Activated naive CD4-positive, alpha-beta T cell treated with anti-CD3 and anti-CD28 coated beads, Interleukin-2, amount 10 ng/mL, durations not matched to agents 7 days and 5 days (primary cell): ENCODE measurements around the gene SLC35E1.
"Not testable (repeated sequence)": the region's sequence is repeated elsewhere in the genome, so short reads cannot be mapped to it uniquely, and the experiment has no call there.

ENCODE experiments used
- CTCF ChIA-PET: fragments of 350-600 bp; sonication (Branson Sonifier 250); formaldehyde crosslinking; loops from one replicate; lab custom pipeline; 2021; ENCODE audit warnings: antibody characterized with exemption; lab: Charles Lee
- DNase-seq: peaks from one replicate; pipeline ENCODE4 v3.0.0-alpha.2; 2020
- H3K27ac Mint-ChIP-seq: one replicate; pipeline ENCODE4 v1.8.0; 2021; ENCODE audit warnings: mild to moderate bottlenecking, moderate library complexity, mixed read lengths
- H3K27me3 Mint-ChIP-seq: one replicate; pipeline ENCODE4 v1.8.0; 2021; ENCODE audit warnings: mild to moderate bottlenecking, mixed read lengths
- H3K36me3 Mint-ChIP-seq: one replicate; pipeline ENCODE4 v1.8.0; 2021; ENCODE audit warnings: mixed read lengths
- H3K4me1 Mint-ChIP-seq: one replicate; pipeline ENCODE4 v1.8.0; 2021; ENCODE audit warnings: mixed read lengths
- H3K4me3 Mint-ChIP-seq: one replicate; pipeline ENCODE4 v1.8.0; 2021; ENCODE audit warnings: mild to moderate bottlenecking, moderate library complexity, mixed read lengths
- H3K9me3 Mint-ChIP-seq: one replicate; pipeline ENCODE4 v1.8.0; 2021; ENCODE audit warnings: mixed read lengths

Gene SLC35E1

DNA sequence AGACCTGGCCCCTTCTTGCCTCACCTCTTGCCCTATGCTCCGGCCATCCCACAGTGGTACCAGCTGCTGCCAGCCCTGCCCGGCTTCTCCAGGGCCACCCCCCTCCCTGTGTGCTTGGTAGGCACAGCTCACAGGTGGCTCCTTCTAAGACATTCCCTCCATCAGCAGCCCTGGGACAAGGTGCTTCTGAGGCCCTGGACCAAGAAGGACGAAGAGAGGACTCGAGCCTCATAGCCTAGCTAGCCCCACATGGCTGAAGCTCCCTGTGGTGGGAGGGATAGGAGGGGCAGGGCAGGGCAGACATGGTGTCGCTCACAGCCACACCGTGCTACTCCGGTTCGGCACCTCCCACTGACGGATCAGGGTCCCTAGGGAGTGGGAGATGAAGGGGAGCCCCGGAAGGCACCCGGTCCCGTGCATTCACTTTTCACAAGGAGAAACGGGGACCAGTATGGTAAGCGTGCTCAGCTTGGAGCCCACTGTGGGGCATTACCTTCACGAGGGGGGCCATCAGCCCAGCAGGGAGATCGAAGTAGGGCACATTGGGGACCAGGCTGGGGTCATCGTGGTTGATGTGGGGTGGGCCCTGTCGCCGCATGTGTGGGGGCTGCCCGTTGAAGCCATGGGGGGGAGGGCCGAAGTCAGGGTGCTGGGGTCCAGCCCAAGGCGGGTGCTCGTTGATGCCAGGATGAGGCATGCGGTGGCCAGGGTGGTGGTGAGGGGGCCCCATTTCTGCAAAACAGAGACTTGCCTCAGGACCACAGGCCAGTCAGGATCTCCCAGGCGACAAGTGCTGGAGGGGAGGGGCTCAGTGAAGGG is 49.4 kb downstream of the SLC35E1 start:
- H3K27ac Mint-ChIP-seq: no peak overlapping the region
- no peaks in the 10 kb centered on the region for H3K4me1 Mint-ChIP-seq
- no peaks in the 10 kb centered on the region for H3K27me3 Mint-ChIP-seq
- H3K36me3 Mint-ChIP-seq: peaks cover 49% of the 10 kb centered on the region
- CTCF ChIA-PET: no interaction called here
- no peak overlapping the region for H3K4me3 Mint-ChIP-seq
- no peak for DNase-seq
- no peaks in the 10 kb centered on the region for H3K9me3 Mint-ChIP-seq

DNA sequence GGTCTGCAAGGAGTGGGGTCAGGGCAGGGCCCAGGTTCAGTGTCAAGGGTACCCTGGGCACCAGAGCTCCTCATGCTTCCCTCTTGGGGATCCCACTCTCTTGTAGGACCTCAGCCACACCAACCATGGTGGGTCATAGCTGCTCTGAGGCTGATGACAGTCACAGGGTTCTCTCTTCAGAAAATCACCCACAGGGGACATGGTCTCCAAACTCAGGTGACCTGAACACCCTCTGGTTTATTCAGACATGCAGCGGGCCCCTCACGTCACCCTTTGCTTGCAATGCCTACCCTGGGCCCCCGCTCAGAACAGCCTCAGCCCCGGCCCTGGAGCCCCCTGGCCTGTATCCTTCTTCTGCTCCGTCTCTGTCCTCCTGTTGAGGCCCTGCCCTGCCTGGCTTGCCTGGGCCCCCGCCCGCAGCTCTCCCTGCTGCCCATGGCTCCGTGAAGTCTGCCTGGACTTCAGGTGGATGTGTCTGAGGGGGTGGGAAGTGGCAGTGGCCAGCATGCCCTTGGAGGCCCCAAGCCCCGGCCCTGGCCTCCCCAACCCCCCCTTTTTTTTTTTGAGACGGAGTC is 50.4 kb downstream of the SLC35E1 start:
- peaks cover 51% of the 10 kb centered on the region for H3K36me3 Mint-ChIP-seq
- H3K9me3 Mint-ChIP-seq: no peaks in the 10 kb centered on the region
- no peaks in the 10 kb centered on the region for H3K27me3 Mint-ChIP-seq
- DNase-seq: no peak
- H3K27ac Mint-ChIP-seq: no peak overlapping the region
- no peak overlapping the region for H3K4me3 Mint-ChIP-seq
- CTCF ChIA-PET: no interaction called here
- no peaks in the 10 kb centered on the region for H3K4me1 Mint-ChIP-seq

DNA sequence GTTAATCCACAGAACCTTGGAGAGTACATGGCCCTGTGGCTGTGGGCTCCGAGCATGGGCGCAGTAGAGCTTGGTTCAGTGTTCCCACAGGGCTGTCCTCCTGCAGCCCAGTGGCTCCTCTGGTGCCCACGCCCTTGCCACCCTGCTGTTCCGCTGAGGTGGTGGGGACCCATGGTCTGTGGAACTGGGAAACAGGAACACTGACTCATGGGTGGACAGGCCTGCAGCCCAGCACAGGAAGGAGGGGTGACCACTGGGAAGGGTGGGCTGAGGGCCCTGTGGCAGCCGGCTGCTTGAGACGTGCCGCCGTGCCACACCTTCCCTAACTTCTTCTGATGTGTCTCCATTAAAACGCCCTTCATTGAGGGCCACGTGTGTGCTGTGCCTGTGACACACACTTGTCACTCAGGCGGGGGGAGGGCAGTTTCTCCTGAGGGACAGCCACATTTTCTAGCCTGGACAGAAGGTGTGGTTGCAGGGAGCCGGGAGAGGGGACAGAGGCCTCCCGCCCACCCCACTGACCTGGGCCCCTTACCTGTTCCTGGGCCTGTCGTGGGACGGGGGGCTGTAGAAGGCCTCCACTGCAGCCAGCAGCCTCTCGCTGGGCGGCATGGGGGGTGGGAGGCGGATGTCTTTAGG is 51.1 kb downstream of the SLC35E1 start:
- CTCF ChIA-PET: no interaction called here
- no peak for DNase-seq
- H3K27ac Mint-ChIP-seq: no peak overlapping the region
- H3K36me3 Mint-ChIP-seq: peaks cover 50% of the 10 kb centered on the region
- H3K4me1 Mint-ChIP-seq: no peaks in the 10 kb centered on the region
- H3K9me3 Mint-ChIP-seq: no peaks in the 10 kb centered on the region
- no peak overlapping the region for H3K4me3 Mint-ChIP-seq
- H3K27me3 Mint-ChIP-seq: no peaks in the 10 kb centered on the region

DNA sequence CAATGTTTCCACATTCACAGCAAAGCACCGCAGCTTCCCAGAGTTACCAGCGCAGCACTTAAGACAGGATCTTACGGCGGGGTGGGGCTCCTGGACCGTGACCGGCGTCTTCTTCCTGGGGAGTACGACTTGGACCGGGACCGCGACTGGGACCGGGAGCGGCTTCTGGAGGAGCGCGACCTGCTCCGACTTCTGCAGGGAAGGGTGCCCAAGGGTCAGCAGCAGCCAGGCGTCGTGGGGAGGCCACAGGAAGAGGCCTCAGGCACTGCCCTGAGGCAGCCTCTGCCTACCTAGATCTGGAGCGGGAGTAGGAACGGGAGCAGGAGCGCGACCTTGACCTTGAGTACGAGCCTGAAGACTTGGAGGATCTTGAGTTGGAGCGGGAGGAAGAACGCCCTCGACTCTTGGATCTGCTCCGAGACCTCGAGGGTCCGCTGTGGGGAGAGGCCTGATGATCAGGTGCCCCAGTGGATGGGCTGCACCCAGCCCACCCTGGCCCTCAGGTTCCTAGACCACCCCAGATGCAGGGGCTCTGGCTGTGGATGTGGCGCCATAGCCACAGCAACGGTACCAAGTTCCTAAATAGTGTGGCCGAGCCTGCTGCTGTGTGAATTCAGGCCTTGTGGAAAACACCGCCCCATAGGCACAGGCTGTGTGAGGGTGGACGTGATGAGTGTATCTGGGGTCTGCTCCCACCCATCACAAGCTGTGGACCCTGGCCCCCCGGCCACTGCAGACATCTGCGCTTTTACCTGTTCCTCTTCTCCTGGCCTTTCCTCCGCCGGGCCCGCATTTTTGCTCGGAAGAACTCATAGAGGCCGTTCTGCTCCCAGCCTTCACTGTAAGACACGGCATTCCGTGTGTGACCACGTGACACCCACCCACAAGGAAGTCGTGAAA is 51.9 kb downstream of the SLC35E1 start:
- H3K4me1 Mint-ChIP-seq: no peaks in the 10 kb centered on the region
- H3K36me3 Mint-ChIP-seq: peaks cover 50% of the 10 kb centered on the region
- H3K4me3 Mint-ChIP-seq: no peak overlapping the region
- CTCF ChIA-PET: no interaction called here
- H3K27me3 Mint-ChIP-seq: no peaks in the 10 kb centered on the region
- H3K9me3 Mint-ChIP-seq: no peaks in the 10 kb centered on the region
- DNase-seq: no peak
- no peak overlapping the region for H3K27ac Mint-ChIP-seq

DNA sequence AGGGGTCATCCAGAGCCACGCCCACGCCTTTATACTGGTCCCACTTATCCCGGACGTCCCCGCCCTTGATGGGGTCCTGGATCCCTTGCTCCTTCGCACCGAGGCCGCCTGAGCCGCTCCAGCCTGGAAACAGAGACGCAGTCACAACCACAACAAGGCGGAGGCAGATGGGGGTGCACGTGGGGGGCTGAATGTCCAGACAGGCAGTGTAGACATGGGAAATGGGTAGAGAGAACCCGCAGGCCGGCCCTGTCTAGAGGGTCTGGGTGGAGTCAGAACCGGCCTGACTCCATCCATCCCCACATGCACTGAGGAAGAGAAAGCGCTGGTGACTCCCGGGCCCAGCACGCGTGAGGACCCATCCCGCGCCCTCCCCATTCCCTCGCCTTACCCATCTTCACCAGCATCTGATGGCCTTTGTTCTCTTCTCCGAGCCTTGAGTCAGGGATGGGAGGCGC is 53.0 kb downstream of the SLC35E1 start:
- Mint-ChIP-seq H3K9me3 (no peaks in the 10 kb centered on the region), H3K27me3 (no peaks in the 10 kb centered on the region), H3K36me3 (peaks cover 50% of the 10 kb centered on the region), H3K4me3 (no peak overlapping the region), H3K4me1 (no peaks in the 10 kb centered on the region), H3K27ac (no peak overlapping the region)
- DNase-seq: no peak
- CTCF ChIA-PET: no interaction called here

DNA sequence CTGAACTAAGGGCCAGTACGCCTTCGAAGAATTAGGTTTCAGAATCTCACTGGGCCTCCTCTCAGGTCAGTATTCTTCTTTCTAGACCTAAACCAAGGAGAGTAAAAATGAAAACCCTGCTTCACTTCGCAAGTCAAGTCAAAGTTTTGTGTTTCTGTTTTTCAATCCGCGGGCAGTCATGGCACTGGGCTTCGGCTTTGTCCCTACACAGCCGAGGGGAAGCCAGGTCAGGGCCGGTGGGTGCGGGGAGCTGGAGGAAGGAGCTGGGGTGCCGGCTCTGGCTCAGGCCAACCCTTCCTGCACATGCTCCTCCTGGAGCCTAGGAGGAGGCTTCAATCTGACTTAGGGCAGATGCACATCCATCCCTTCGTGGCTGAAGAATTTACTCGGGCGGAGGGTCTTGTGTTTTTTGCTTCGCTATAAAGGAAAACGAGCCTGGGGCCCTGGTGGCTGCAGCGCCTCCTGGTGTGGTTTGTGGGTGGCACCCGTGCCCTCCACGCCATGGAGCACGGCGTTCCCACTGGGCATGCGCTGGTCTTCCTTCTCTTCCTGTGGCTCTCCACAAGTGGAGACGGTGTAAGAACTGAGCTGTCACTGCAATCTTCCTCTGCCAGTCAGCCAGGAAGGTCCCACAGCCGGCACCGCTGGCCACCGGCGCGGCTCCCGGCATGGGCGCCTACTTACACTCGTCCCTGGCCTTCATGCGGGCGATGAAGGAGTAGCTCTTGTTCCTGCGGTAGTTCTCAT is 53.6 kb downstream of the SLC35E1 start:
- H3K27me3 Mint-ChIP-seq: no peaks in the 10 kb centered on the region
- CTCF ChIA-PET: no interaction called here

DNA sequence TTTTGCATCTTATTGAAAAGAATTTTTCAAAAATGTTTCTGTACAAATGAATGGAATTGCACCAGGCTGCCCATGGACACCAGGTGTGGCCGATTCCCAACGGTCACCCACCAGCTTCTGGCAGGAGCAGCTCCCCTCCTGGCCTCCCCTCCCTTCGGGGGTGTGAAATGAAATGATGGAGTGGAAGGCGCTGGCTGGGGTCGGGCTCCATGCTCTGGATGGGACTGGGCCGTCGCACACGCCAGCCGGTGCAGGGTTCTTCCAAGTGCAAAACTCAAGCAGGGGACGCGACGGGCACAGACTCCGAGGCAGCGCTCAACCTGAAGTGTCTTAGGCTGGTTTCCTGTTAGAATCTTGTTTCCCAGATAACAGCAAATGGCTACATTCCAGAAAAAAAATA is 54.2 kb downstream of the SLC35E1 start:
- no peak overlapping the region for H3K27ac Mint-ChIP-seq
- CTCF ChIA-PET: interaction anchor here (1.3 kb wide), 1 partner anchor 10 kb away, joined by 3 read pairs; no protein-coding TSS in a partner anchor

More for the DNA sequence above, 53.6 kb downstream of the SLC35E1 start:
- H3K9me3 Mint-ChIP-seq: no peaks in the 10 kb centered on the region
- H3K27ac Mint-ChIP-seq: no peak overlapping the region
- no peaks in the 10 kb centered on the region for H3K4me1 Mint-ChIP-seq
- peaks cover 45% of the 10 kb centered on the region for H3K36me3 Mint-ChIP-seq
- H3K4me3 Mint-ChIP-seq: no peak overlapping the region
- DNase-seq: no peak

DNA sequence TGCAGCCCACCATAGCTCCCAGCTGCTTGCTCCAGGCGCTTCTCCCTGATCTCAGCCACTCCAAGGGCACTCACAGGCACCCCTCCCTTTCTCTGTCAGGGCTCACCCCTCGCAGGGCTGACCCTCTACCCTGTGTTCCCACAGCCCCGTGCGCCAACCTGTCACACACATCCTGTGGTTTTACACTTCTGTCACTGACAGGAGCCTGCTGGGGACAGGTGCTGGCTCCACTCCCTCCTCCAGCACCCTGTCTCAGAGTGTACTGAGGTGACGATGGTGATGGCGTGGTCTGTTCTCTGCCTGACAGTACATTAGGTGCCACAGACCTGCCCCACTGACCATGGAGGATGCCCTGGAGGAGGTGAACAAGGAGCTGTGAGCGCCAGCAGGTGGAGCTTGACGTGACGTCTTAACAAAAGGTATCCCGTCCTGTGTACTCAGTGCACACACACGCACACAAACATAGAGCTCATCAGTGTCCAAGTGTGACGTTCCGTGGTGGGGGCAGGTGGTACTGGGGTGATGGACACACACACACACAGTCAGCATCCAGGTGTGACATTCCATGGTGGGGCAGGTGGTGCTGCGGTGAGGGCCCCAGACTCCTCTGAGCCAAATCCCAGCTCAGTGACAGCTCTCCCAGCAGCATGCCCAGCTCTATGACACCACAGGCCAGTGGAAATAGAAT is 55.1 kb downstream of the SLC35E1 start:
- H3K4me3 Mint-ChIP-seq: no peak overlapping the region
- no peaks in the 10 kb centered on the region for H3K9me3 Mint-ChIP-seq
- no peaks in the 10 kb centered on the region for H3K4me1 Mint-ChIP-seq
- no peaks in the 10 kb centered on the region for H3K27me3 Mint-ChIP-seq
- H3K36me3 Mint-ChIP-seq: peaks cover 35% of the 10 kb centered on the region
- CTCF ChIA-PET: interaction anchor here (1.3 kb wide), 1 partner anchor 11 kb away, joined by 3 read pairs; no protein-coding TSS in a partner anchor
- no peak overlapping the region for H3K27ac Mint-ChIP-seq
- no peak for DNase-seq

More for the DNA sequence above, 54.2 kb downstream of the SLC35E1 start:
- Mint-ChIP-seq H3K9me3 (no peaks in the 10 kb centered on the region), H3K4me1 (no peaks in the 10 kb centered on the region), H3K36me3 (peaks cover 41% of the 10 kb centered on the region), H3K4me3 (no peak overlapping the region), H3K27me3 (no peaks in the 10 kb centered on the region)
- DNase-seq: no peak

DNA sequence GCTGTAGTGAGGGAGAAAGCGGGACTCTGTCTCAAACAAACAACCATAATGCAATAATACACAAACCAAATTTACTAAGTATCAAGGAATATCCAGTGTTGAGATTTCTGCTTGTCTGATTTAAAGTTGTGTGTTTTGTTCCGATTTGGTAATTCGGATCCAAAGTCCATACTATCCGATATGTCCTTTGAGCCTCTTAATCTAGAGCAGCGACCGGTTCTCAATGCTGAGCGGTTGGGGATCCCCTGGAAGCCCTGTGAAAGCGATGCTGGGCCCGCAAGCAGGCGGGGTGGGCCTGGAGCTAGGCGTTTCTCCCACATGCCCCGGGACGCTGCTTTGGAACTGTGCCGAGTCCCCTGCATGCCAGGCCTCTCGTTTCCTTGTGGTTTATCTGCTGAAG is 55.8 kb downstream of the SLC35E1 start:
- Mint-ChIP-seq H3K4me3 (no peak overlapping the region), H3K9me3 (no peaks in the 10 kb centered on the region), H3K27ac (no peak overlapping the region), H3K27me3 (no peaks in the 10 kb centered on the region), H3K4me1 (no peaks in the 10 kb centered on the region), H3K36me3 (peaks cover 33% of the 10 kb centered on the region)
- DNase-seq: no peak
- CTCF ChIA-PET: no interaction called here

DNA sequence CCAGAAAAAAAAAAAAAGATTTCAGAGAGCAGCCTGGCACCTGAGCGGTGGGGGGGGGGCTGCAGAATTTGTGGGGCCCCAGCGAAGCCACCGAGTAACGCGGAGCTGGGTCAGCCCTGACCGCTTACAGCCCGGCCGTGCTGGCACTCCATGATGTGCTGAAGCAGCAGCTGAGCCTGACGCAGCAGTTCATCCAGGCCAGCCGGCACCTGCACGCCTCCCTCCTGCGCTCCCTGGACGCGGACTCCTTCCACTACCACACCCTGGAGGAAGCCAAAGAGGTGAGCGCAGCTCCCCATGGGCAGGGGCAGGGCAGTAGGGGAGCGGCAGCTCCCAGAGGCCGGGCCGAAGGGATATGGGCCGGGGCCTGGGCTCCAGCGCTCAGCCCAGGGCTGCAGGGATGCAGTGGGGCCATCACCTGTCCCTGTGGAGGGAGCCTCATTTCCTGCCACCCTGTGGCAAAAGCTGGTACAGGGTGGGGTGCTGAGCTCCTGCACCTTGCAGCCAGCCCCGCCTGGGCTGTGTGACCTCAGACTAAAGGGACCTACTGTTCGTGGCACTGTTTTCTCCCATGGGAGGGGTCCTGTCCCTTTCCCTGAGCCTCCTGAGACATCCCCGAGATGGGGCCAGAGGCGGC is 57.7 kb downstream of the SLC35E1 start:
- no peak overlapping the region for H3K4me3 Mint-ChIP-seq
- DNase-seq: no peak
- H3K4me1 Mint-ChIP-seq: no peaks in the 10 kb centered on the region
- H3K9me3 Mint-ChIP-seq: no peaks in the 10 kb centered on the region
- H3K27me3 Mint-ChIP-seq: no peaks in the 10 kb centered on the region
- CTCF ChIA-PET: no interaction called here
- no peak overlapping the region for H3K27ac Mint-ChIP-seq
- peaks cover 20% of the 10 kb centered on the region for H3K36me3 Mint-ChIP-seq

DNA sequence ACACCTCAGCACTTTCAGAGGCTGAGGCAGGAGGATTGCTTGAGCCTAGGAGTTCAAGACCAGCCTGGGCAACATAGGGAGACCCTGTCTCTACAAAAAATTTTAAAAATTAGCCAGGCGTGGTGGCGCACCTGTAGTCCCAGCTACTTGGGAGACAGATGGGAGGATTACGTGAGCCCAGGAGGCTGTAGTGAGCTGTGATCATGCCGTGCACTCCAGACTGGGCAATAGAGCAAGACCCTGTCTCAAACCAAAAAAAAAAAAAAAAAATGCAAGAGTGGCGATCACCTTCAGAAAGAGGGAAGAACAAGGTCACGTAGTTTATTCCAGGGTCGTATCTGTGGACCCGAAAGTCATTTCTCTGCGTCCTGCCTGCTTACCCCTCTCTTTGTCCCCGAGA is 59.6 kb downstream of the SLC35E1 start:
- H3K9me3 Mint-ChIP-seq, H3K27ac Mint-ChIP-seq, H3K4me3 Mint-ChIP-seq, DNase-seq, CTCF ChIA-PET, H3K27me3 Mint-ChIP-seq, H3K4me1 Mint-ChIP-seq, H3K36me3 Mint-ChIP-seq: not testable (repeated sequence)

DNA sequence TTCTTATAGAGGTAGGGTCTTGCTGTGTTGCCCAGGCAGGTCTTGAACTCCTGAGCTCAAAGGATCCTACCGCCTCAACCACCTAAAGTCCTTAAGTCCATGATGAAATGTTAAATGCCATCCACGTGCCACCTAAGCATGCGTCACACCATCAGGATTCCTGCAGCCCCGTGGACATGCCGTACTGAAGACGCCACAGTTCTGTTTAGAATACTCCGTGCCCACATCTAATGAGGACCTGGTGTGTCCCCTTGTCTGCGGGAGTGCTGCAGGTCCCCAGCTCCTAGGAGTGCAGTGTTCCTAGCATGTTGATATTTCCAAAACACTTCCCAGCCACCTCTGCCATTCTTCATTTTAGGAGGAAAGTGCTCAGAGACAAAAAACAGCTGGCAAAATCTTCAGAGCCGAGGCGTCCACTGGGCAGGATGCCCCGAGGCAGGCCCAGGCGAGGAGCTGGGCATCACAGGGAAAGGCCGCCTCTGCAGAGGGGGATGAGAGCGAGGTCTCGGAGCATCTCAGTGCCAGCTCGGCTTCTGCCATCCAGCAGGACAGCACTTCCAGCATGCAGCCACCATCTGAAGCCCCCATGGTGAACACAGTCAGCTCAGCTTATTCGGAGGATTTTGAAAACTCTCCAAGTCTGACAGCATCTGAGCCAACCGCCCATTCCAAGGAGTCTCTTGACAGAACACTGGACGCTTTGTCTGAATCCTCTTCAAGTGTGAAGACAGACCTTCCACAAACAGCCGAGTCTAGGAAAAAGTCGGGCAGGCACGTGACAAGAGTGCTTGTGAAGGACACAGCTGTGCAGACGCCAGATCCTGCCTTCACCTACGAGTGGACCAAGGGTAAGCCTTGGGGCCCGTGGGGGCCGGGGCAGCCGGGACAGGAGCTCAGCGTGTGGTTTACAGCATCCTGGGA is 62.8 kb downstream of the SLC35E1 start:
- no peaks in the 10 kb centered on the region for H3K27me3 Mint-ChIP-seq
- CTCF ChIA-PET: no interaction called here
- peaks cover 3% of the 10 kb centered on the region for H3K36me3 Mint-ChIP-seq
- no peak overlapping the region for H3K4me3 Mint-ChIP-seq
- DNase-seq: no peak
- H3K4me1 Mint-ChIP-seq: no peaks in the 10 kb centered on the region
- H3K9me3 Mint-ChIP-seq: no peaks in the 10 kb centered on the region
- H3K27ac Mint-ChIP-seq: no peak overlapping the region
